H1 (cell line): Measurements from ENCODE around the gene RGMB. TPM values are rescaled to one million over a fixed set of nuclear protein-coding genes. Genes with fewer than 3 reads are reported as not detected.

Source experiments
- CTCF ChIA-PET: fragments of 300-600 bp; sonication (Branson Sonifier 250); formaldehyde crosslinking; loops from one replicate; lab custom pipeline; 2021; ENCODE audit not compliant: partially characterized antibody; lab: Charles Lee
- POLR2A ChIA-PET: fragments of 300-600 bp; sonication (Branson Sonifier 250); formaldehyde crosslinking; loops from one replicate; lab custom pipeline; 2021; ENCODE audit warnings: inconsistent platforms; ENCODE audit not compliant: partially characterized antibody; lab: Charles Lee
- DNase-seq, 2 experiments: peaks; one replicate each; pipeline versions ENCODE4 v3.0.0 to v3.0.0-alpha.2; 2010 to 2022; ENCODE audit warnings: low spot score in 2 of 2, low read depth in 1 of 2, mixed read lengths in 1 of 2
- FAIRE-seq: peaks from 2 replicates; lab custom pipeline; 2011; peaks lifted over from hg19 to GRCh38; lab: Jason Lieb, UNC
- H2AFZ ChIP-seq: 2 replicates; pipeline ENCODE4 v1.8.1; 2012; ENCODE audit warnings: low read length, inconsistent platforms
- H2AK5ac ChIP-seq: 2 replicates; pipeline ENCODE4 v1.6.1; 2013; ENCODE audit warnings: low read depth, low read length
- H2BK120ac ChIP-seq: replicated peaks from 2 replicates; pipeline ENCODE3; 2013; ENCODE audit warnings: low read depth, low read length, inconsistent platforms
- H2BK12ac ChIP-seq: 2 replicates; pipeline ENCODE4 v1.6.1; 2013; ENCODE audit warnings: low read depth, low read length
- H2BK15ac ChIP-seq: 2 replicates; pipeline ENCODE4 v1.6.1; 2013; ENCODE audit warnings: low read length
- H2BK20ac ChIP-seq: 2 replicates; pipeline ENCODE4 v1.6.1; 2013; ENCODE audit warnings: low read length
- H2BK5ac ChIP-seq: 2 replicates; pipeline ENCODE4 v1.6.1; 2013; ENCODE audit warnings: low read depth, low read length
- H3K14ac ChIP-seq: 2 replicates; pipeline ENCODE4 v1.6.1; 2013; ENCODE audit warnings: inconsistent platforms; ENCODE audit not compliant: insufficient read length
- H3K18ac ChIP-seq: 2 replicates; pipeline ENCODE4 v1.6.1; 2013; ENCODE audit warnings: low read length; ENCODE audit errors: extremely low read depth
- H3K23ac ChIP-seq: 2 replicates; pipeline ENCODE4 v1.6.1; 2013; ENCODE audit warnings: inconsistent platforms; ENCODE audit not compliant: insufficient read length
- H3K23me2 ChIP-seq: 2 replicates; pipeline ENCODE4 v1.6.1; 2013; ENCODE audit warnings: low read depth, low read length
- H3K27ac ChIP-seq: 2 replicates; pipeline ENCODE4 v1.6.1; 2011; ENCODE audit warnings: low read depth, low read length, inconsistent platforms
- H3K27me3 ChIP-seq, 4 experiments: replicated peaks in 1 of 4; 1 replicate in 1 of 4; 2 replicates in 3 of 4; pipeline versions ENCODE4 v1.6.1 to v1.8.1; 2011 to 2013; ENCODE audit warnings: low read length in 3 of 4, mild to moderate bottlenecking in 3 of 4, inconsistent platforms in 2 of 4, mixed read lengths in 2 of 4, moderate library complexity in 1 of 4; ENCODE audit not compliant: control insufficient read depth in 3 of 4, insufficient read depth in 3 of 4; ENCODE audit errors: extremely low read depth in 1 of 4
- H3K36me3 ChIP-seq, 4 experiments: 2 replicates each; pipeline versions ENCODE4 v1.6.1 to v1.8.1; 2011 to 2013; ENCODE audit warnings: mild to moderate bottlenecking in 4 of 4, low read length in 3 of 4, moderate library complexity in 2 of 4, control low read depth in 1 of 4, inconsistent platforms in 1 of 4; ENCODE audit not compliant: insufficient read depth in 4 of 4, control insufficient read depth in 2 of 4
- H3K4ac ChIP-seq: replicated peaks from 2 replicates; pipeline ENCODE3; 2013; ENCODE audit warnings: low read length, low read depth, mixed read lengths, inconsistent platforms; ENCODE audit not compliant: insufficient read length
- H3K4me1 ChIP-seq, 4 experiments: replicated peaks in 1 of 4; 1 replicate in 1 of 4; 2 replicates in 3 of 4; pipeline versions ENCODE4 v1.6.1 to v1.8.1; 2011 to 2013; ENCODE audit warnings: low read length in 3 of 4, inconsistent platforms in 2 of 4, mixed read lengths in 1 of 4; ENCODE audit not compliant: insufficient read depth in 4 of 4, control insufficient read depth in 3 of 4
- H3K4me2 ChIP-seq, 2 experiments: 2 replicates each; pipeline versions ENCODE4 v1.6.1 to v1.8.1; 2011 to 2013; ENCODE audit warnings: low read depth in 2 of 2, low read length in 2 of 2, control low read depth in 1 of 2, inconsistent platforms in 1 of 2, mild to moderate bottlenecking in 1 of 2; ENCODE audit not compliant: insufficient read depth in 1 of 2
- H3K4me3 ChIP-seq, 4 experiments: fragments of 200-600, 300-600 bp in 1 of 4; sonication (generic), shearing (Covaris generic), sonication (Bioruptor Twin) in 1 of 4; 2 replicates each; pipeline versions ENCODE4 v1.5.1 to v1.8.1; 2011 to 2016; ENCODE audit warnings: low read length in 4 of 4, low read depth in 3 of 4, control low read depth in 2 of 4, inconsistent platforms in 2 of 4, mild to moderate bottlenecking in 2 of 4, mixed read lengths in 1 of 4, moderate library complexity in 1 of 4; ENCODE audit not compliant: insufficient read depth in 2 of 4; ENCODE audit errors: extremely low read depth in 1 of 4
- H3K56ac ChIP-seq: replicated peaks from 2 replicates; pipeline ENCODE3; 2013; ENCODE audit warnings: low read depth, mild to moderate bottlenecking, mixed read lengths, low read length, inconsistent platforms; ENCODE audit not compliant: insufficient read length
- H3K79me1 ChIP-seq: 2 replicates; pipeline ENCODE4 v1.6.1; 2013; ENCODE audit warnings: low read depth, low read length, control low read depth
- H3K79me2 ChIP-seq, 2 experiments: 2 replicates each; pipeline versions ENCODE4 v1.6.1 to v1.8.1; 2012 to 2013; ENCODE audit warnings: low read length in 2 of 2, mild to moderate bottlenecking in 2 of 2, inconsistent platforms in 1 of 2; ENCODE audit not compliant: insufficient read depth in 2 of 2, control insufficient read depth in 1 of 2
- H3K9ac ChIP-seq, 4 experiments: replicated peaks in 1 of 4; 1 replicate in 1 of 4; 2 replicates in 3 of 4; pipeline versions ENCODE4 v1.6.1 to v1.8.1; 2011 to 2013; ENCODE audit warnings: low read depth in 3 of 4, low read length in 3 of 4, control low read depth in 2 of 4, mild to moderate bottlenecking in 2 of 4, moderate library complexity in 2 of 4, inconsistent platforms in 1 of 4; ENCODE audit errors: extremely low read depth in 1 of 4
- H3K9me3 ChIP-seq, 2 experiments: 2 replicates each; pipeline versions ENCODE4 v1.6.1 to v1.8.1; 2012 to 2013; ENCODE audit warnings: mild to moderate bottlenecking in 2 of 2, moderate library complexity in 2 of 2, control low read depth in 1 of 2, inconsistent platforms in 1 of 2, low read depth in 1 of 2, low read length in 1 of 2, mixed read lengths in 1 of 2; ENCODE audit not compliant: insufficient read depth in 2 of 2
- H4K20me1 ChIP-seq, 2 experiments: replicated peaks in 1 of 2; 2 replicates each; pipeline versions ENCODE3 to v1.8.1; 2011 to 2013; ENCODE audit warnings: inconsistent platforms in 2 of 2, low read length in 2 of 2, mild to moderate bottlenecking in 1 of 2; ENCODE audit not compliant: insufficient read depth in 2 of 2, control insufficient read depth in 1 of 2
- H4K5ac ChIP-seq: 2 replicates; pipeline ENCODE4 v1.6.1; 2013; ENCODE audit warnings: low read length, low read depth, mixed read lengths, inconsistent platforms; ENCODE audit not compliant: insufficient read length
- H4K8ac ChIP-seq: 2 replicates; pipeline ENCODE4 v1.8.0; 2013; ENCODE audit warnings: mild to moderate bottlenecking, moderate library complexity, low read length, inconsistent platforms; ENCODE audit not compliant: insufficient read depth; ENCODE audit errors: extremely low read depth
- H4K91ac ChIP-seq: replicated peaks from 2 replicates; pipeline ENCODE3; 2013; ENCODE audit warnings: low read length, mixed read lengths, inconsistent platforms; ENCODE audit not compliant: insufficient read length
- ASH2L ChIP-seq: fragments of 200-600, 300-600 bp; sonication (generic); IDR thresholded peaks from one replicate; pipeline ENCODE4 v1.7.1; 2017; ENCODE audit warnings: low read length
- E2F6 ChIP-seq: IDR thresholded peaks from 2 replicates; pipeline ENCODE4 v1.6.1; 2012; ENCODE audit warnings: inconsistent platforms
- GTF2F1 ChIP-seq: IDR thresholded peaks from 2 replicates; pipeline ENCODE4 v1.6.1; 2012; ENCODE audit warnings: low read depth, low read length, improper control_type of control experiment, borderline replicate concordance
- JUND ChIP-seq: IDR thresholded peaks from 2 replicates; pipeline ENCODE4 v1.6.1; 2011; ENCODE audit warnings: mild to moderate bottlenecking, improper control_type of control experiment, low read length
- MAX ChIP-seq: IDR thresholded peaks from 2 replicates; pipeline ENCODE4 v1.6.1; 2012; ENCODE audit warnings: inconsistent platforms
- POU5F1 ChIP-seq: IDR thresholded peaks from 2 replicates; pipeline ENCODE4 v1.6.1; 2011; ENCODE audit warnings: low read depth, mild to moderate bottlenecking, low read length, moderate library complexity
- RBBP5 ChIP-seq: IDR thresholded peaks from 2 replicates; pipeline ENCODE4 v1.7.1; 2012; ENCODE audit warnings: low read depth, mild to moderate bottlenecking, inconsistent platforms, low read length, moderate library complexity, borderline replicate concordance
- SAP30 ChIP-seq: fragments of 300-600 bp; sonication (generic); IDR thresholded peaks from 2 replicates; pipeline ENCODE4 v1.7.1; 2012; ENCODE audit warnings: low read length, moderate library complexity, mild to moderate bottlenecking, inconsistent platforms; ENCODE audit not compliant: insufficient read depth, insufficient replicate concordance
- TAF7 ChIP-seq: optimal IDR thresholded peaks from 2 replicates; pipeline ENCODE3; 2011; ENCODE audit warnings: low read depth, mild to moderate bottlenecking, inconsistent platforms, low read length, moderate library complexity, borderline replicate concordance
- WGBS, 2 experiments: shearing (Covaris generic) in 1 of 2; methylation state at CpG; one replicate each; pipeline versions ENCODE4 v1.1.6 to v1.1.7; 2013 to 2015; ENCODE audit warnings: low lambda C conversion rate in 2 of 2, mixed read lengths in 2 of 2, inconsistent platforms in 1 of 2, low coverage in 1 of 2, missing lambda C conversion rate in 1 of 2; ENCODE audit not compliant: insufficient replicate concordance in 2 of 2, insufficient coverage in 1 of 2, insufficient read length in 1 of 2; ENCODE audit errors: extremely low coverage in 1 of 2, missing lambda C conversion rate in 1 of 2; 5-methylcytosine and 5-hydroxymethylcytosine counted together
- polyA plus RNA-seq, 7 experiments: library from polyadenylated mRNA; depleted of rRNA in 3 of 7; stranded (reverse) in 5 of 7; unstranded in 2 of 7; fragments of >200 nt in 5 of 7; fragments of 200-250 nt in 2 of 7; gene quantifications; 1 replicate in 5 of 7; 2 replicates in 1 of 7; 4 replicates in 1 of 7; pipeline versions ENCODE4 v1.2.1 to v1.2.3, GENCODE V29; 2011 to 2013; ENCODE audit warnings: missing spikeins in 2 of 7, mixed read lengths in 2 of 7
- total RNA-seq: library from RNA; stranded (reverse); fragmentation: NEBNext Ultra II Directional; extraction: Animal tissue kit (Norgen Biotek cat#: 25700); gene quantifications from 2 replicates; pipeline ENCODE4 v1.2.1, GENCODE V29; 2021

Gene RGMB
- total and polyA plus RNA-seq, 2 of the 8 experiments (the other 6 are each of a cell fraction or from before 2014, with no cell fraction given): 11.7 to 27.0 TPM

GRCh38 chr5:98774192-98775033 is 950 bp downstream of the RGMB start:
- FAIRE-seq: no peak
- peaks cover 1 to 7% (median 5%) of the 10 kb centered on the region in 4 experiments; a peak in 4 of 7 replicates for H3K4me1 ChIP-seq
- H3K36me3 ChIP-seq: peaks cover 0 to 13% (median under 1%) of the 10 kb centered on the region in 4 experiments; a peak in 2 of 8 replicates
- H3K79me2 ChIP-seq: peaks cover 15 to 49% of the 10 kb centered on the region in 2 experiments
- peak overlapping the region; percentile 68 to 91 (median 86) for H3K4me3 ChIP-seq
- H3K4ac ChIP-seq: no peak overlapping the region
- ChIA-PET CTCF (interaction anchor here (1.0 to 1.8 kb wide), 4 partner anchors 13 to 22 kb away, joined by 3 to 9 read pairs (median 6); no protein-coding TSS in a partner anchor), POLR2A (interaction anchor here (1.0 to 1.8 kb wide), 4 partner anchors 10 to 20 kb away, joined by 4 to 7 read pairs (median 4); no protein-coding TSS in a partner anchor)
- H2BK12ac ChIP-seq: no peak overlapping the region
- H3K27me3 ChIP-seq: peaks cover 0 to 19% (median 13%) of the 10 kb centered on the region in 4 experiments; a peak in 6 of 7 replicates
- H4K5ac ChIP-seq: no peak overlapping the region
- H3K4me2 ChIP-seq: peak overlapping the region; percentile 78 to 85
- peaks cover 14 to 18% of the 10 kb centered on the region in 2 experiments for H4K20me1 ChIP-seq
- H4K91ac ChIP-seq: no peak overlapping the region
- H2BK15ac ChIP-seq: no peak overlapping the region
- DNase-seq: peak in 1 of 2 experiments; percentile 76
- no peak overlapping the region for H2AFZ ChIP-seq
- no peak overlapping the region for H2BK20ac ChIP-seq
- H4K8ac ChIP-seq: peak overlapping the region; percentile 97; the same call in 1 of the 2 replicates
- 0 out of 2 replicates have a peak overlapping the region, but pooled peaks have one; percentile 89 for H3K27ac ChIP-seq
- no peak overlapping the region for H2BK120ac ChIP-seq
- H3K14ac ChIP-seq: no peak overlapping the region
- no peak overlapping the region for H3K23ac ChIP-seq
- H3K18ac ChIP-seq: no peak overlapping the region
- H3K9ac ChIP-seq: peak overlapping the region; percentile 62 to 96 (median 84)
- no peak overlapping the region for H2BK5ac ChIP-seq
- H3K79me1 ChIP-seq: 0 out of 2 replicates have a peak, but pooled peaks cover 2% of the 10 kb centered on the region
- 2% methylated on average over 64 of the region's 64 CpGs; no CpG with 5 or more reads in 1 of the 2 experiments for WGBS, 2 experiments
- no peak overlapping the region for H2AK5ac ChIP-seq
- peaks cover 17% of the 10 kb centered on the region for H3K23me2 ChIP-seq
- H3K56ac ChIP-seq: no peak overlapping the region
- no peaks in the 10 kb centered on the region for H3K9me3 ChIP-seq
- peak; percentile 64 for TF ChIP-seq ASH2L
- TF ChIP-seq JUND: no peak
- TF ChIP-seq POU5F1: no peak
- no peak for TF ChIP-seq GTF2F1
- TF ChIP-seq SAP30: peak; percentile 94
- peak; percentile 63; the same call in 1 of the 2 replicates for TF ChIP-seq E2F6
- TF ChIP-seq RBBP5: peak; percentile 45; the same call in 1 of the 2 replicates
- peak; percentile 13 for TF ChIP-seq TAF7
- TF ChIP-seq MAX: peak; percentile 64
